EL (cell line): ENCODE data around the gene CYTH3.

Experiments
- DNase-seq: peaks from one replicate; pipeline ENCODE4 v3.0.0-alpha.2; 2016

Gene CYTH3

GRCh38 chr7:6279341-6279740, 6.9 kb upstream of the CYTH3 start:
- no peak for DNase-seq

- no peak for DNase-seq
Measured at GRCh38 chr7:6278749-6279310, 6.4 kb upstream of the CYTH3 start.

GRCh38 chr7:6277476-6277875, 5.1 kb upstream of the CYTH3 start:
- DNase-seq = no peak

- no peak for DNase-seq
Measured at GRCh38 chr7:6276911-6277408, 4.5 kb upstream of the CYTH3 start.

- peak; percentile 36 for DNase-seq
Measured at GRCh38 chr7:6274743-6275142, 2.3 kb upstream of the CYTH3 start.

GRCh38 chr7:6273917-6274630, 1.6 kb upstream of the CYTH3 start:
- no peak for DNase-seq

GRCh38 chr7:6273380-6273837, 985 bp upstream of the CYTH3 start:
- DNase-seq = no peak

GRCh38 chr7:6271694-6272440, 557 bp downstream of the CYTH3 start:
- no peak for DNase-seq

- DNase-seq = peak; percentile 73
Measured at GRCh38 chr7:6271060-6271658, 1.3 kb downstream of the CYTH3 start.

GRCh38 chr7:6269527-6269926, 2.9 kb downstream of the CYTH3 start:
- no peak for DNase-seq

- DNase-seq = no peak
Measured at GRCh38 chr7:6268907-6269306, 3.5 kb downstream of the CYTH3 start.

- no peak for DNase-seq
Measured at GRCh38 chr7:6268023-6268900, 4.2 kb downstream of the CYTH3 start.

- DNase-seq = no peak
Measured at GRCh38 chr7:6266699-6267098, 5.7 kb downstream of the CYTH3 start.

GRCh38 chr7:6262221-6262620, 10.2 kb downstream of the CYTH3 start:
- DNase-seq = no peak

- no peak for DNase-seq
Measured at GRCh38 chr7:6261699-6262098, 10.7 kb downstream of the CYTH3 start.

- DNase-seq = no peak
Measured at GRCh38 chr7:6260291-6261187, 11.9 kb downstream of the CYTH3 start.

GRCh38 chr7:6259257-6259656, 13.2 kb downstream of the CYTH3 start:
- DNase-seq = no peak

- DNase-seq = peak; percentile 79
Measured at GRCh38 chr7:6258440-6259182, 13.8 kb downstream of the CYTH3 start.

- no peak for DNase-seq
Measured at GRCh38 chr7:6257675-6258074, 14.7 kb downstream of the CYTH3 start.

GRCh38 chr7:6256677-6257535, 15.5 kb downstream of the CYTH3 start:
- DNase-seq = peak; percentile 66
